ENCODE data around the gene ADGRV1.

- TF ChIP-seq POLR2A (IDR thresholded peaks at IDR 0.05; ENCODE audit: extremely low read depth, insufficient read length) (no peak), CTCF (IDR thresholded peaks at IDR 0.05; ENCODE audit: low read depth, low read length) (no peak), MYC (IDR thresholded peaks at IDR 0.05; ENCODE audit: low read depth, low read length) (no peak), MAX (IDR thresholded peaks at IDR 0.05; ENCODE audit: low read depth, low read length) (no peak)
Measured at GRCh38 chr5:90885180-90885868, 326.7 kb downstream of the ADGRV1 start.

All from NB4 (cell line).